HCT116 (cell line): Measurements from ENCODE around the gene NACC2. TPM values are rescaled to one million over a fixed set of nuclear protein-coding genes. Genes with fewer than 3 reads are reported as not detected.

Experiments
- ATAC-seq: fragments of 200-7000 bp; cut with Tn5 transposase; 2 replicates; pipeline ENCODE4 v1.9.1; 2020; ENCODE audit warnings: mild to moderate bottlenecking, moderate library complexity
- BruUV-seq: library from RNA; stranded (reverse); fragments of 400-500 nt; replicated peaks from 2 replicates; lab custom pipeline; 2021; lab: Mats Ljungman, UMichigan
- CTCF ChIA-PET: fragments of 300-600 bp; sonication (Branson Sonifier 250); formaldehyde crosslinking; loops from one replicate; lab custom pipeline; 2021; ENCODE audit warnings: antibody characterized with exemption; lab: Charles Lee
- POLR2A ChIA-PET: fragments of 300-600, 350-600 bp; sonication (Branson Sonifier 250); formaldehyde crosslinking; loops from one replicate; lab custom pipeline; 2021; ENCODE audit warnings: antibody characterized with exemption; lab: Charles Lee
- RAD21 ChIA-PET, 2 experiments: fragments of 300-600 bp; sonication (Branson Sonifier 250); formaldehyde crosslinking; loops; one replicate each; lab custom pipeline; 2023; ENCODE audit warnings: low total read pairs in 2 of 2; ENCODE audit not compliant: uncharacterized antibody in 2 of 2, unreplicated experiment in 2 of 2, low non-redundant PET in 1 of 2; lab: Charles Lee
- DNase-seq: peaks from one replicate; pipeline ENCODE4 v3.0.0-alpha.2; 2010; ENCODE audit warnings: low read depth, low spot score
- H2AFZ ChIP-seq: fragments of 200-600 bp; shearing (Covaris generic), sonication (generic); 2 replicates; pipeline ENCODE4 v1.6.1; 2017; ENCODE audit warnings: low read depth, mixed run types, mixed read lengths, antibody characterized with exemption, low read length; ENCODE audit not compliant: poor library complexity, severe bottlenecking
- H3K27ac ChIP-seq: 2 replicates; pipeline ENCODE4 v1.5.1; 2012; ENCODE audit warnings: low read depth, low read length
- H3K27me3 ChIP-seq: fragments of 200-600 bp; sonication (generic); 2 replicates; pipeline ENCODE4 v1.6.1; 2016; ENCODE audit warnings: mixed run types, low read length, mixed read lengths; ENCODE audit not compliant: insufficient read depth
- H3K36me3 ChIP-seq, 2 experiments: fragments of 200-500 bp in 1 of 2; fragments of 200-600 bp in 1 of 2; sonication (Bioruptor generic) in 1 of 2; sonication (generic) in 1 of 2; 2 replicates each; pipeline versions ENCODE4 v1.5.1 to v1.6.1; 2014 to 2016; ENCODE audit warnings: low read length in 2 of 2, inconsistent platforms in 1 of 2, mixed read lengths in 1 of 2, mixed run types in 1 of 2; ENCODE audit not compliant: insufficient read depth in 2 of 2, control insufficient read depth in 1 of 2
- H3K4me1 ChIP-seq, 2 experiments: fragments of 200-600 bp in 1 of 2; sonication (generic) in 1 of 2; 2 replicates each; pipeline versions ENCODE4 v1.5.1 to v1.6.1; 2012 to 2017; ENCODE audit warnings: low read length in 2 of 2, inconsistent platforms in 1 of 2, mild to moderate bottlenecking in 1 of 2, mixed read lengths in 1 of 2, mixed run types in 1 of 2, moderate library complexity in 1 of 2; ENCODE audit not compliant: insufficient read depth in 2 of 2, control insufficient read depth in 1 of 2
- H3K4me2 ChIP-seq: fragments of 200-600 bp; sonication (generic); 2 replicates; pipeline ENCODE4 v1.6.1; 2017; ENCODE audit warnings: mixed run types, low read length, mixed read lengths
- H3K4me3 ChIP-seq, 2 experiments: fragments of 200-600 bp in 1 of 2; sonication (generic) in 1 of 2; replicated peaks in 1 of 2; 2 replicates each; pipeline ENCODE4 v1.5.1; 2011 to 2016; ENCODE audit warnings: low read length in 2 of 2, control low read depth in 1 of 2, low read depth in 1 of 2, mild to moderate bottlenecking in 1 of 2, mixed read lengths in 1 of 2, mixed run types in 1 of 2
- H3K79me2 ChIP-seq: fragments of 200-600 bp; sonication (generic); 2 replicates; pipeline ENCODE4 v1.6.1; 2017; ENCODE audit warnings: mild to moderate bottlenecking, mixed run types, low read length, moderate library complexity, mixed read lengths; ENCODE audit not compliant: insufficient read depth
- H3K9ac ChIP-seq: fragments of 200-600 bp; sonication (generic); 2 replicates; pipeline ENCODE4 v1.6.1; 2016; ENCODE audit warnings: low read length, mixed read lengths
- H3K9me2 ChIP-seq: fragments of 200-600 bp; sonication (generic), shearing (Covaris generic); 2 replicates; pipeline ENCODE4 v1.6.1; 2017; ENCODE audit warnings: mixed run types, mild to moderate bottlenecking, moderate library complexity; ENCODE audit not compliant: insufficient read depth
- H3K9me3 ChIP-seq, 2 experiments: fragments of 200-500 bp in 1 of 2; fragments of 200-600 bp in 1 of 2; sonication (Bioruptor generic) in 1 of 2; sonication (generic) in 1 of 2; 2 replicates each; pipeline ENCODE4 v1.6.1; 2014 to 2017; ENCODE audit warnings: low read length in 2 of 2, mixed read lengths in 2 of 2, inconsistent platforms in 1 of 2, low read depth in 1 of 2, mild to moderate bottlenecking in 1 of 2, mixed run types in 1 of 2, moderate library complexity in 1 of 2; ENCODE audit not compliant: control insufficient read depth in 1 of 2, insufficient read depth in 1 of 2
- H4K20me1 ChIP-seq: fragments of 200-600 bp; sonication (generic), shearing (Covaris generic); 2 replicates; pipeline ENCODE4 v1.6.1; 2017; ENCODE audit warnings: mixed run types, mild to moderate bottlenecking, moderate library complexity; ENCODE audit not compliant: insufficient read depth
- ATF3 ChIP-seq: IDR thresholded peaks from 2 replicates; pipeline ENCODE4 v1.6.1; 2012
- CEBPB ChIP-seq: IDR thresholded peaks from 2 replicates; pipeline ENCODE4 v1.6.1; 2012; ENCODE audit warnings: low read depth
- CTCF ChIP-seq, 3 experiments: fragments of 200-600 bp in 1 of 3; sonication (generic) in 1 of 3; IDR thresholded peaks in 2 of 3; conservative IDR thresholded peaks in 1 of 3; 2 replicates each; pipeline ENCODE4 v1.5.1; 2012 to 2017; ENCODE audit warnings: low read depth in 2 of 3, low read length in 2 of 3, antibody characterized with exemption in 1 of 3, borderline replicate concordance in 1 of 3, control low read depth in 1 of 3, mild to moderate bottlenecking in 1 of 3, mixed read lengths in 1 of 3, mixed run types in 1 of 3, moderate library complexity in 1 of 3; ENCODE audit not compliant: insufficient read depth in 1 of 3
- EGR1 ChIP-seq: IDR thresholded peaks from 2 replicates; pipeline ENCODE4 v1.6.1; 2012; ENCODE audit warnings: low read depth
- ELF1 ChIP-seq: IDR thresholded peaks from 2 replicates; pipeline ENCODE4 v1.6.1; 2012; ENCODE audit warnings: low read depth, borderline replicate concordance
- EZH2 ChIP-seq: fragments of 200-600 bp; sonication (generic); IDR thresholded peaks from 2 replicates; pipeline ENCODE4 v1.6.1; 2017; ENCODE audit warnings: antibody characterized with exemption, mixed run types
- EZH2phosphoT487 ChIP-seq: fragments of 200-600 bp; IDR thresholded peaks from 2 replicates; pipeline ENCODE4 v1.6.1; 2018; ENCODE audit warnings: antibody characterized with exemption, borderline replicate concordance
- FOSL1 ChIP-seq: IDR thresholded peaks from 2 replicates; pipeline ENCODE4 v1.6.1; 2012; ENCODE audit warnings: low read depth
- JUND ChIP-seq: IDR thresholded peaks from 2 replicates; pipeline ENCODE4 v1.6.1; 2012
- POLR2A ChIP-seq: IDR thresholded peaks from 2 replicates; pipeline ENCODE4 v1.7.0; 2011; ENCODE audit warnings: borderline replicate concordance; ENCODE audit not compliant: insufficient read depth, insufficient read length; ENCODE audit errors: extremely low read depth
- POLR2AphosphoS5 ChIP-seq: IDR thresholded peaks from 2 replicates; pipeline ENCODE4 v1.6.1; 2011; ENCODE audit warnings: mild to moderate bottlenecking, low read depth, low read length, moderate library complexity
- REST ChIP-seq: IDR thresholded peaks from 2 replicates; pipeline ENCODE4 v1.6.1; 2012; ENCODE audit warnings: low read depth
- TCF7L2 ChIP-seq: IDR thresholded peaks from 2 replicates; pipeline ENCODE4 v1.7.0; 2011; ENCODE audit warnings: borderline replicate concordance, inconsistent platforms; ENCODE audit not compliant: insufficient read depth, insufficient read length; ENCODE audit errors: extremely low read depth
- YY1 ChIP-seq: IDR thresholded peaks from 2 replicates; pipeline ENCODE4 v1.6.1; 2011; ENCODE audit warnings: low read length, low read depth, moderate library complexity, mild to moderate bottlenecking; ENCODE audit not compliant: insufficient replicate concordance; ENCODE audit errors: extremely low read depth
- ZFX ChIP-seq: fragments of 450-650 bp; IDR thresholded peaks from 2 replicates; pipeline ENCODE4 v1.6.1; 2017
- ZNF274 ChIP-seq: fragments of 200-500 bp; sonication (Bioruptor generic); IDR thresholded peaks from 2 replicates; pipeline ENCODE4 v1.6.1; 2014; ENCODE audit warnings: mild to moderate bottlenecking, low read depth, low read length, inconsistent platforms
- intact Hi-C: fragments of 100-400 bp; cut with micrococcal nuclease; formaldehyde crosslinking; loops from 2 replicates; pipeline ENCODE4 v1.10.0; 2022
- total RNA-seq: library from RNA; stranded (reverse); gene quantifications from one replicate; pipeline ENCODE4 v1.2.1, GENCODE V29; 2021; ENCODE audit not compliant: unreplicated experiment

NACC2 gene
- total RNA-seq, 1 experiment from 2014 or later: 27.8 TPM

- Histone ChIP-seq H3K9me2 (no peaks in the 10 kb centered on the region), H3K27ac (no peak overlapping the region), H3K9ac (no peak overlapping the region), H3K4me2 (no peak overlapping the region), H4K20me1 (no peaks in the 10 kb centered on the region), H2AFZ (no peak overlapping the region), H3K4me1 (no peaks in the 10 kb centered on the region), H3K27me3 (no peaks in the 10 kb centered on the region), H3K79me2 (no peaks in the 10 kb centered on the region), H3K9me3 (no peaks in the 10 kb centered on the region), H3K4me3 (no peak overlapping the region), H3K36me3 (no peaks in the 10 kb centered on the region)
- TF ChIP-seq EGR1 (no peak), EZH2 (no peak), JUND (no peak), POLR2A (no peak), ELF1 (no peak), FOSL1 (no peak), CEBPB (no peak), ATF3 (no peak), REST (no peak), POLR2AphosphoS5 (no peak), YY1 (no peak), ZNF274 (no peak), ZFX (no peak), TCF7L2 (no peak), CTCF (IDR thresholded peaks at IDR 0.05 in 2 of 3, conservative IDR thresholded peaks at IDR 0.05 in 1 of 3; ENCODE audit: borderline replicate concordance in 1 of 3, insufficient read depth in 1 of 3, low read depth in 2 of 3, low read length in 2 of 3) (no peak), EZH2phosphoT487 (no peak)
- BruUV-seq: no TSS peak
- ATAC-seq (no peak), DNase-seq (no peak)
- ChIA-PET POLR2A (no interaction called here), CTCF (no interaction called here), RAD21 (no interaction called here)
- intact Hi-C loops: no loop called here
Observed at GRCh38 chr9:135984072-135984710, 110.9 kb downstream of the NACC2 start.
